Suppressor macrophage treated with lipopolysaccharide for 4 hours (primary cell): ENCODE results near the gene SLC25A28.

Source experiments
- DNase-seq: peaks from one replicate; pipeline ENCODE4 v3.0.0-alpha.2; 2020

The SLC25A28 gene

GRCh38 chr10:99583687-99584086 is 36.6 kb downstream of the SLC25A28 start:
- DNase-seq = no peak

GRCh38 chr10:99582255-99582770 is 37.9 kb downstream of the SLC25A28 start:
- no peak for DNase-seq

GRCh38 chr10:99579971-99580370 is 40.3 kb downstream of the SLC25A28 start:
- no peak for DNase-seq

GRCh38 chr10:99573790-99574189 is 46.4 kb downstream of the SLC25A28 start:
- no peak for DNase-seq

- DNase-seq = no peak
These were observed 48.4 kb downstream of the SLC25A28 start for GRCh38 chr10:99571816-99572215.

- no peak for DNase-seq
These were observed 50.3 kb downstream of the SLC25A28 start for GRCh38 chr10:99569961-99570360.

GRCh38 chr10:99569253-99569939 is 50.8 kb downstream of the SLC25A28 start:
- no peak for DNase-seq

GRCh38 chr10:99565166-99565565 is 55.1 kb downstream of the SLC25A28 start:
- DNase-seq = no peak

- DNase-seq = no peak
These were observed 55.9 kb downstream of the SLC25A28 start for GRCh38 chr10:99564361-99564760.

- no peak for DNase-seq
These were observed 57.6 kb downstream of the SLC25A28 start for GRCh38 chr10:99562631-99563030.
